ENCODE data around the gene DUSP28.

DNA sequence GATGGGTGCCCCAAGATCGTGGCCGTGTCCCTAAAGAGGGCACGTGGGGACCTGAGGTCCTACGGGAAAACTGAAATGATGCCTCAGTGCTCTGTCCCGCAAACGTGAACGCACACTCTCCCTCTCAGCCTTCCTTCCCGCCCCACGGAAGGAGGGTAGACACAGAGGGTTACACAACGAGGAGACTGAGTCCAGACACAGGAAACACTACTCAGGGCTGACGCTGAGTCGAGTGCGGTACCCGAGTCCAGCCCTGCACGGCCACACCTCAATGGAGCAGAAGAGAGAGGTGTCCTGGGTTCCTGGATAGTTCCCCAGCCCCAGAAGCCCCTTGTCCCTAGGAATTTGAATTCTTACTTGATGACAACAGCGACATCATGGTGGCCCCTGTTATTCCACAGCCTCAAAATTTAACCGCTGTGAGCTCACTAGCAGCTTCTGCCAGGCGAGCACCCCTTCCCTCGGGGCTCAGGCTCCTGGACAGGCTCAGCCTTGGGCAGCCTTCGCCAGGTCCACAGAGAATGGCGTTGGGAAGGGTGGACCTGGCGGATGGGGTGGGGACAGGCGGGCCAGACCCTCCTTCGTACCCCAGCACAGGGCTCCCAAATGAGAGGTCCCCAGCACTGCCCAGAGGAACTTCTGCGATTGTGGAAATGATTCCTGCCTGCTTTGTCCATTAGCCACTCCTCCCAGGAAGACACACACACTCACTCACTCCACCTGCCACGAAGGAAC is 7.1 kb downstream of the DUSP28 start:
- TF ChIP-seq POLR2A (IDR thresholded peaks at IDR 0.05; ENCODE audit: low read depth, low read length) (no peak), TAF1 (IDR thresholded peaks at IDR 0.05; ENCODE audit: low read depth, low read length) (no peak)

Data from GM12891 (cell line).